ENCODE data around the gene SEBOX.

Gene SEBOX

GRCh38 chr17:28327709-28328108, 37.3 kb downstream of the SEBOX start:
- Histone ChIP-seq H3K4me3 (ENCODE audit: severe bottlenecking) (no peak overlapping the region), H3K27ac (ENCODE audit: poor library complexity, severe bottlenecking) (no peak overlapping the region), H3K36me3 (ENCODE audit: low read depth) (peaks cover 58% of the 10 kb centered on the region), H3K27me3 (ENCODE audit: insufficient read depth, poor library complexity, severe bottlenecking) (no peaks in the 10 kb centered on the region), H3K4me1 (ENCODE audit: insufficient read depth, poor library complexity, severe bottlenecking) (no peaks in the 10 kb centered on the region), H3K9me3 (ENCODE audit: severe bottlenecking) (no peaks in the 10 kb centered on the region)
- TF ChIP-seq CTCF (IDR thresholded peaks at IDR 0.05; ENCODE audit: poor library complexity, severe bottlenecking) = peak; percentile 13
- DNase-seq (ENCODE audit: low spot score) = no peak
- 0 out of 3 replicates have a peak, but pooled peaks have one; percentile 43 for ATAC-seq (ENCODE audit: low read depth)

- no peaks in the 10 kb centered on the region for H3K9me3 ChIP-seq (ENCODE audit: severe bottlenecking)
- ATAC-seq (ENCODE audit: low read depth) (peak; percentile 58; the same call in 1 of the 3 replicates), DNase-seq (ENCODE audit: low spot score) (no peak)
- no peak for TF ChIP-seq CTCF (IDR thresholded peaks at IDR 0.05; ENCODE audit: poor library complexity, severe bottlenecking)
- H3K4me1 ChIP-seq (ENCODE audit: insufficient read depth, poor library complexity, severe bottlenecking) = no peaks in the 10 kb centered on the region
- peaks cover 63% of the 10 kb centered on the region for H3K36me3 ChIP-seq (ENCODE audit: low read depth)
- H3K4me3 ChIP-seq (ENCODE audit: severe bottlenecking) = no peak overlapping the region
- H3K27me3 ChIP-seq (ENCODE audit: insufficient read depth, poor library complexity, severe bottlenecking) = no peaks in the 10 kb centered on the region
- H3K27ac ChIP-seq (ENCODE audit: poor library complexity, severe bottlenecking) = no peak overlapping the region
Measured at GRCh38 chr17:28327031-28327607, 37.9 kb downstream of the SEBOX start.

- Histone ChIP-seq H3K4me3 (ENCODE audit: severe bottlenecking) (no peak overlapping the region), H3K9me3 (ENCODE audit: severe bottlenecking) (no peaks in the 10 kb centered on the region), H3K27me3 (ENCODE audit: insufficient read depth, poor library complexity, severe bottlenecking) (no peaks in the 10 kb centered on the region), H3K27ac (ENCODE audit: poor library complexity, severe bottlenecking) (no peak overlapping the region), H3K36me3 (ENCODE audit: low read depth) (peaks cover 70% of the 10 kb centered on the region), H3K4me1 (ENCODE audit: insufficient read depth, poor library complexity, severe bottlenecking) (no peaks in the 10 kb centered on the region)
- TF ChIP-seq CTCF (IDR thresholded peaks at IDR 0.05; ENCODE audit: poor library complexity, severe bottlenecking) = no peak
- ATAC-seq (ENCODE audit: low read depth) (no peak), DNase-seq (ENCODE audit: low spot score) (no peak)
Measured at GRCh38 chr17:28326114-28326513, 38.9 kb downstream of the SEBOX start.

- Histone ChIP-seq H3K9me3 (ENCODE audit: severe bottlenecking) (no peaks in the 10 kb centered on the region), H3K27ac (ENCODE audit: poor library complexity, severe bottlenecking) (no peak overlapping the region), H3K27me3 (ENCODE audit: insufficient read depth, poor library complexity, severe bottlenecking) (no peaks in the 10 kb centered on the region), H3K4me3 (ENCODE audit: severe bottlenecking) (no peak overlapping the region), H3K36me3 (ENCODE audit: low read depth) (peaks cover 72% of the 10 kb centered on the region), H3K4me1 (ENCODE audit: insufficient read depth, poor library complexity, severe bottlenecking) (no peaks in the 10 kb centered on the region)
- DNase-seq (ENCODE audit: low spot score) (no peak), ATAC-seq (ENCODE audit: low read depth) (no peak)
- TF ChIP-seq CTCF (IDR thresholded peaks at IDR 0.05; ENCODE audit: poor library complexity, severe bottlenecking) = no peak
Measured at GRCh38 chr17:28325211-28325610, 39.8 kb downstream of the SEBOX start.

- DNase-seq (ENCODE audit: low spot score) = no peak
- Histone ChIP-seq H3K4me3 (ENCODE audit: severe bottlenecking) (no peak overlapping the region), H3K4me1 (ENCODE audit: insufficient read depth, poor library complexity, severe bottlenecking) (no peaks in the 10 kb centered on the region), H3K9me3 (ENCODE audit: severe bottlenecking) (no peaks in the 10 kb centered on the region), H3K27ac (ENCODE audit: poor library complexity, severe bottlenecking) (no peak overlapping the region), H3K36me3 (ENCODE audit: low read depth) (peaks cover 72% of the 10 kb centered on the region), H3K27me3 (ENCODE audit: insufficient read depth, poor library complexity, severe bottlenecking) (no peaks in the 10 kb centered on the region)
- no peak for ATAC-seq (ENCODE audit: low read depth)
- no peak for TF ChIP-seq CTCF (IDR thresholded peaks at IDR 0.05; ENCODE audit: poor library complexity, severe bottlenecking)
Measured at GRCh38 chr17:28324781-28325180, 40.2 kb downstream of the SEBOX start.
